Measurements from ENCODE around the gene PTGES3. TPM values are rescaled to one million over a fixed set of nuclear protein-coding genes. Genes with fewer than 3 reads are reported as not detected.
"Not testable (repeated sequence)": the region's sequence is repeated elsewhere in the genome, so short reads cannot be mapped to it uniquely, and the experiment has no call there.

Gene PTGES3
- total RNA-seq, 2 donors from 2014 or later, result 242 to 303 TPM

DNA sequence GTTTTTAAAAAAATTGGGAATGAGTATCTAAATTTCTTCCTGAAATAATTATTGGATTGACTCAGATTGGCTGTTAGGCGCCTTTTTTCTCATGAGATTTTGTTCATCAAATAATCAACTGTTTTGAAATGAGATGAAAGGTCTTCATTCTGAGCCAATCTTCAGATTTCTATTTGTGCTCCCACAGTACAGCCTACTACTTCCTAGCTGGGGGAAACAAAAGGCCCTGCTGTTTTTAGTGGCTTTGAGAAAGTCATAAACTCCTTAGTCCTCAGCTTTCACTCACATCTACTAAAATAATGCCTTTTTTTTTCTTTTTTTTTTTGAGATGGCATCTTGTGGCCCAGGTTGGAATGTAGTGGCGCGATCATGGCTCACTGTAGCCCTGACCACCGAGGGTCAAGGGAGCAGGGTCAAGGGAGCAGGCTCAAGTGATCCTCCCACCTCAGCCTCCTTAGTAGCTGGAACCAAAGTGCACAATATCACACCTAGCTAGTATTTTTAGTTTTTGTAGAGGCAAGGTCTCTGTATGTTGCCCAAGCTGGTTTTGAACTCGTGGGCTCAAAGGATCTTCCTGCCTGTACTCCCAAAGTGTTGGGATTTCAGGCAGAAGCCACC, 21.8 kb upstream of the PTGES3 start:
- Histone ChIP-seq H3K4me1 (no peaks in the 10 kb centered on the region), H3K9ac (ENCODE audit: low read depth in 2 of 2, low read length in 2 of 2) (no peak overlapping the region), H3K36me3 (peaks cover 15% of the 10 kb centered on the region), H3K27me3 (no peaks in the 10 kb centered on the region), H3K9me3 (no peaks in the 10 kb centered on the region), H3K4me3 (no peak overlapping the region), H3K27ac (no peak overlapping the region)
- DNase-seq, result no peak
- TF ChIP-seq, protein P1, sequence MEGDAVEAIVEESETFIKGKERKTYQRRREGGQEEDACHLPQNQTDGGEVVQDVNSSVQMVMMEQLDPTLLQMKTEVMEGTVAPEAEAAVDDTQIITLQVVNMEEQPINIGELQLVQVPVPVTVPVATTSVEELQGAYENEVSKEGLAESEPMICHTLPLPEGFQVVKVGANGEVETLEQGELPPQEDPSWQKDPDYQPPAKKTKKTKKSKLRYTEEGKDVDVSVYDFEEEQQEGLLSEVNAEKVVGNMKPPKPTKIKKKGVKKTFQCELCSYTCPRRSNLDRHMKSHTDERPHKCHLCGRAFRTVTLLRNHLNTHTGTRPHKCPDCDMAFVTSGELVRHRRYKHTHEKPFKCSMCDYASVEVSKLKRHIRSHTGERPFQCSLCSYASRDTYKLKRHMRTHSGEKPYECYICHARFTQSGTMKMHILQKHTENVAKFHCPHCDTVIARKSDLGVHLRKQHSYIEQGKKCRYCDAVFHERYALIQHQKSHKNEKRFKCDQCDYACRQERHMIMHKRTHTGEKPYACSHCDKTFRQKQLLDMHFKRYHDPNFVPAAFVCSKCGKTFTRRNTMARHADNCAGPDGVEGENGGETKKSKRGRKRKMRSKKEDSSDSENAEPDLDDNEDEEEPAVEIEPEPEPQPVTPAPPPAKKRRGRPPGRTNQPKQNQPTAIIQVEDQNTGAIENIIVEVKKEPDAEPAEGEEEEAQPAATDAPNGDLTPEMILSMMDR (IDR thresholded peaks at IDR 0.05), result no peak
- intact Hi-C loops (cut with DNase I), result no loop called here

DNA sequence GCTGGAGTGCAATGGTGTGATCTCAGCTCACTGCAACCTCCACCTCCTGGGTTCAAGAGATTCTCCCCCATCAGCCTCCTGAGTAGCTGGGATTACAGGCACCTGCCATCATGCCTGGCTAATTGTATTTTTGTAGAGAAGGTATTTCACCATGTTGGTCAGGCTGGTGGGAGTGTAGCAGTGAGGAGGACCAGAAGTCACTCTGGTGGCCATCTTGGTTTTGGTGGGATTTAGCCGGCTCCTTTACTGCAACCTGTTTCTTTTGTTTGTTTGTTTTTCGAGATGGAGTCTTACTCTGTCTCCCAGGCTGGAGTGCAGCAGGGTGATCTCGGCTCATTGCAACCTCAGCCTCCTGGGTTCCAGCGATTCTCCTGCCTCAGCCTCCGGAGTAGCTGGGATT, 16.4 kb upstream of the PTGES3 start:
- H3K36me3 ChIP-seq; H3K27me3 ChIP-seq; intact Hi-C loops (cut with DNase I); DNase-seq; H3K9me3 ChIP-seq; H3K4me1 ChIP-seq; H3K9ac ChIP-seq (ENCODE audit: low read depth in 2 of 2, low read length in 2 of 2); H3K27ac ChIP-seq; H3K4me3 ChIP-seq: not testable (repeated sequence)

DNA sequence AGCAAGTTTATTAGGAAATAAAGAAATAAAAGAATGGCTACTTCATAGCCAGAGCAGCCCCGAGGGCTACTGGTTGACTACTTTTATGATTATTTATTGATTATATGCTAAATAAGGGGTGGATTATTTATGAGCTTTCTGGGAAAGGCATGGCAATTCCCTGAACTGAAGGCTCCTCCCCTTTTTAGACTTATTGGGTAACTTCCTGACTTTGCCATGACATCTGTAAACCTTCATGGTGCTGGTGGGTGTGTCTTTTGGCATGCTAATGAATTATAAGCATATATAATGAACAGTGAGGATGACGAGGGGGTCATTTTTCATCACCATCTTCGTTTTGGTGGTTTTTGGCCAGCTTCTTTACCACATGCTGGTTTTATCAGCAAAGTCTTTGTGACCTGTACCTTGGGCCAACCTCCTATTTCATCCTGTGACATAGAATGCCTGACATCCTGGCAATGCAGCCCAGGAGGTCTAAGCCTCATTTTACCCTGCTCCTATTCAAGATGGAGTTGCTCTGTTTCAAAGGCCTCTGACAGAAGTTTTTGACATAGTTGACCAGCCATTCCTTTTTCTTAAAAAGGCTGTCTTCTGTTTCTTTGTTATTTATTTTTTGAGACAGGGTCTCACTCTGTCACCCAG, 11.1 kb upstream of the PTGES3 start:
- no peaks in the 10 kb centered on the region for H3K4me1 ChIP-seq
- H3K9me3 ChIP-seq, result no peaks in the 10 kb centered on the region
- TF ChIP-seq, protein P1 (IDR thresholded peaks at IDR 0.05), result no peak
- no peak overlapping the region for H3K9ac ChIP-seq (ENCODE audit: low read depth in 2 of 2, low read length in 2 of 2)
- no peaks in the 10 kb centered on the region for H3K36me3 ChIP-seq
- no peak overlapping the region for H3K4me3 ChIP-seq
- no peak overlapping the region for H3K27ac ChIP-seq
- H3K27me3 ChIP-seq, result no peaks in the 10 kb centered on the region
- no peak for DNase-seq
- intact Hi-C loops (cut with DNase I), result no loop called here

DNA sequence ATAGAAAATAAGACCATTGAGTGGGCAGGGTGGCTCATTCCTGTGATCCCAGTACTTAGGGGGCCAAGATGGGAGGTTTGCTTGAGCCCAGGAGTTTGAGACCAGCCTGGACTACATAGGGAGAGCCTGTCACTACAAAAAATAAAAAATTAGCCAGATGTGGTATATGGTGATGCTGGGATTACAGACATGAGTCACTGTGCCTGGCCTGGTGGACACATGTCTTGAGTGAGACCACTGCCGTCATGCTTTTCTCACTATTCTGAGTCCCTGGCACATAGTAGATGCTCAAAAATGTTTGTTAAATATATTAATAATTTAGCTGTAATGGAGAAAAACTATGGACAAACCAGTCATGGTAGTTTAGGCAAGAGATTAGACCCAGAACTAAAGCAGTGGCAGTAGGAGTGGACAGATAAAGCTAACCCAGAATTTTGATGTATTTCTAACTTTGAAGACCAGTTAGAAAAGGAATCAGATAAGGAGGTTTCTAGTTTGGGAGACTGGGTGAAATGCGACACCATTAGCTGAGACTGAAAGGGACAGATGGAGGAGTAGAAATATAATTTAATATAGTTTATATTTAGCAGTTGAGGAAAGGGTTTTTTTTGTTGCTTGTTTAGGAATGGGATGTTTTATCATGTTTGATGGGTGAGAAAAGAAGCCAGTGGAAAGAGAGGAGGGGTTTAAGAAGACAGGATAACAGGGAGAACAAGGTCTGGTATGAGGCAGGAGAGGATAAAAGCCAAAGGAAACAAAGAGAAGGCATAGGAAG, 7.4 kb upstream of the PTGES3 start:
- H3K9ac ChIP-seq (ENCODE audit: low read depth in 2 of 2, low read length in 2 of 2), result no peak overlapping the region
- no peaks in the 10 kb centered on the region for H3K9me3 ChIP-seq
- TF ChIP-seq, protein P1 (IDR thresholded peaks at IDR 0.05), result no peak
- H3K27ac ChIP-seq, result no peak overlapping the region
- no peaks in the 10 kb centered on the region for H3K27me3 ChIP-seq
- H3K4me1 ChIP-seq, result no peaks in the 10 kb centered on the region
- H3K36me3 ChIP-seq, result no peaks in the 10 kb centered on the region
- DNase-seq, result no peak
- no peak overlapping the region for H3K4me3 ChIP-seq
- intact Hi-C loops (cut with DNase I), result no loop called here

DNA sequence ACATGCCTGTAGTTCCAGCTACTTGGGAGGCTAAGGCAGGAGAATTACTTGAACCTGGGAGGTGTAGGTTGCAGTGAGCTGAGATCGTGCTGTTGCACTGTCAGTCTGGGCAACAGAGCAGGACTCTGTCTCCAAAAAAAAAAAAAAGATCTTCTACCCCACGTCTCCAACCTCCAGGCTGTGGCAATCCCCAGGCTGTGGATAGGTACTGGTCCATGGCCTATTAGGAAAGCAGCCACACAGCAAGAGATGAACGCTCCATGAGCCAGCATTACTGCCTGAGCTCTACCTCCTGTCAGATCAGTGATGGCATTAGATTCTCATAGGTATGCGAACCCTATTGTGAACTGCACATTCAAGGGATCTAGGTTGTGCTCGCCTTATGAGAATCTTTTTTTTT, 6.1 kb upstream of the PTGES3 start:
- H3K27ac ChIP-seq, result no peak overlapping the region
- no peak overlapping the region for H3K4me3 ChIP-seq
- H3K27me3 ChIP-seq, result no peaks in the 10 kb centered on the region
- no peaks in the 10 kb centered on the region for H3K36me3 ChIP-seq
- no peaks in the 10 kb centered on the region for H3K4me1 ChIP-seq
- TF ChIP-seq, protein P1 (IDR thresholded peaks at IDR 0.05), result no peak
- no peak for DNase-seq
- intact Hi-C loops (cut with DNase I), result no loop called here
- no peak overlapping the region for H3K9ac ChIP-seq (ENCODE audit: low read depth in 2 of 2, low read length in 2 of 2)
- no peaks in the 10 kb centered on the region for H3K9me3 ChIP-seq

DNA sequence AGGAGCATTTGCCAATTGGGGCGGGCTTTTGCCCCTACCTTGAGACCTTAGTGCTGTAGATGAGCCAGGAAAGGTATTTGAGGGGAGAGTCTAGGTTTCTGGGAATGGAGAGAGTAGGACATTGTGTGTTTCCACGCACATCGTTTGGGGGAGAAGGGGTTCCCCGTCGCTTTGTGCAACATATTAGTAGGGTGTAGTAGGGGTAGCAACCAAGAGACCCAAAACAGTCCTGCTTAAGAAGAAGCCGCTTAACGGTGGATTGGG, 694 bp upstream of the PTGES3 start:
- no peaks in the 10 kb centered on the region for H3K36me3 ChIP-seq
- no peaks in the 10 kb centered on the region for H3K9me3 ChIP-seq
- peak overlapping the region; percentile 87 for H3K4me3 ChIP-seq
- no peak for DNase-seq
- H3K27ac ChIP-seq, result peak overlapping the region; percentile 100
- intact Hi-C loops (cut with DNase I), result loop anchor here (5.0 kb wide), 2 partner anchors 34 to 51 kb away; no protein-coding TSS in a partner anchor
- H3K4me1 ChIP-seq, result no peaks in the 10 kb centered on the region
- peak overlapping the region; percentile 46 to 93 for H3K9ac ChIP-seq (ENCODE audit: low read depth in 2 of 2, low read length in 2 of 2)
- no peaks in the 10 kb centered on the region for H3K27me3 ChIP-seq
- TF ChIP-seq, protein P1 (IDR thresholded peaks at IDR 0.05), result no peak
